Ovary (tissue), 3 donors: Measurements from ENCODE around the gene RNF44.

Experiments used
- EP300 ChIP-seq: sonication (generic); formaldehyde crosslinking; IDR thresholded peaks from one replicate; pipeline ENCODE4 v1.6.1; 2017; ENCODE audit warnings: antibody characterized with exemption
- POLR2A ChIP-seq: fragments of 450-650 bp; IDR thresholded peaks from one replicate; pipeline ENCODE4 v1.6.1; 2017; ENCODE audit warnings: antibody characterized with exemption, mild to moderate bottlenecking, moderate library complexity
- TF ChIP-seq, protein P1 (sequence below), 3 donors: fragments of 450-650 bp in 2 of 3; fragments of 200-600 bp in 1 of 3; IDR thresholded peaks; one replicate each; pipeline versions ENCODE4 v1.5.1 to v1.8.0; 2016 to 2022; ENCODE audit warnings: antibody characterized with exemption in 3 of 3, mild to moderate bottlenecking in 1 of 3
- donor health status: DM: no; HTN: no; CAD: no.

- TF ChIP-seq POLR2A (no peak), EP300 (no peak)
- TF ChIP-seq, protein P1, sequence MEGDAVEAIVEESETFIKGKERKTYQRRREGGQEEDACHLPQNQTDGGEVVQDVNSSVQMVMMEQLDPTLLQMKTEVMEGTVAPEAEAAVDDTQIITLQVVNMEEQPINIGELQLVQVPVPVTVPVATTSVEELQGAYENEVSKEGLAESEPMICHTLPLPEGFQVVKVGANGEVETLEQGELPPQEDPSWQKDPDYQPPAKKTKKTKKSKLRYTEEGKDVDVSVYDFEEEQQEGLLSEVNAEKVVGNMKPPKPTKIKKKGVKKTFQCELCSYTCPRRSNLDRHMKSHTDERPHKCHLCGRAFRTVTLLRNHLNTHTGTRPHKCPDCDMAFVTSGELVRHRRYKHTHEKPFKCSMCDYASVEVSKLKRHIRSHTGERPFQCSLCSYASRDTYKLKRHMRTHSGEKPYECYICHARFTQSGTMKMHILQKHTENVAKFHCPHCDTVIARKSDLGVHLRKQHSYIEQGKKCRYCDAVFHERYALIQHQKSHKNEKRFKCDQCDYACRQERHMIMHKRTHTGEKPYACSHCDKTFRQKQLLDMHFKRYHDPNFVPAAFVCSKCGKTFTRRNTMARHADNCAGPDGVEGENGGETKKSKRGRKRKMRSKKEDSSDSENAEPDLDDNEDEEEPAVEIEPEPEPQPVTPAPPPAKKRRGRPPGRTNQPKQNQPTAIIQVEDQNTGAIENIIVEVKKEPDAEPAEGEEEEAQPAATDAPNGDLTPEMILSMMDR (IDR thresholded peaks at IDR 0.05) = no peak
These were observed 1.2 kb upstream of the RNF44 start for GRCh38 chr5:176538230-176538988.
